HL-60 (cell line): Measurements from ENCODE around the gene CHCHD6.

Experiments
- DNase-seq, 2 experiments: peaks; one replicate each; pipeline ENCODE4 v3.0.0-alpha.2; 2010 to 2020; ENCODE audit warnings: low read depth in 1 of 2, low spot score in 1 of 2
- H3K27ac ChIP-seq: fragments of 250-450 bp; sonication (Bioruptor Pico); replicated peaks from 2 replicates; pipeline ENCODE4 v1.5.1; 2020; ENCODE audit warnings: mild to moderate bottlenecking, moderate library complexity
- H3K27me3 ChIP-seq: fragments of 250-450 bp; sonication (Bioruptor Pico); 2 replicates; pipeline ENCODE4 v1.5.1; 2021; ENCODE audit warnings: mild to moderate bottlenecking, moderate library complexity; ENCODE audit not compliant: insufficient read depth, poor library complexity, severe bottlenecking
- H3K4me3 ChIP-seq: replicated peaks from 2 replicates; pipeline ENCODE4 v1.5.1; 2011; ENCODE audit warnings: mild to moderate bottlenecking, control low read depth, low read length; ENCODE audit not compliant: insufficient read depth
- GABPA ChIP-seq: IDR thresholded peaks from 2 replicates; pipeline ENCODE4 v1.6.1; 2012; ENCODE audit warnings: low read depth
- POLR2AphosphoS5 ChIP-seq: IDR thresholded peaks from 2 replicates; pipeline ENCODE4 v1.6.1; 2012; ENCODE audit warnings: low read depth
- REST ChIP-seq: IDR thresholded peaks from 2 replicates; pipeline ENCODE4 v1.6.1; 2012; ENCODE audit warnings: low read depth; ENCODE audit not compliant: insufficient replicate concordance
- SPI1 ChIP-seq: IDR thresholded peaks from 2 replicates; pipeline ENCODE4 v1.6.1; 2012; ENCODE audit warnings: low read depth, mild to moderate bottlenecking, borderline replicate concordance
- TF ChIP-seq, protein P1 (sequence below): IDR thresholded peaks from one replicate; pipeline ENCODE4 v1.5.1; 2011; ENCODE audit warnings: low read length, control low read depth, inconsistent platforms; ENCODE audit not compliant: insufficient read depth

CHCHD6 gene

DNA sequence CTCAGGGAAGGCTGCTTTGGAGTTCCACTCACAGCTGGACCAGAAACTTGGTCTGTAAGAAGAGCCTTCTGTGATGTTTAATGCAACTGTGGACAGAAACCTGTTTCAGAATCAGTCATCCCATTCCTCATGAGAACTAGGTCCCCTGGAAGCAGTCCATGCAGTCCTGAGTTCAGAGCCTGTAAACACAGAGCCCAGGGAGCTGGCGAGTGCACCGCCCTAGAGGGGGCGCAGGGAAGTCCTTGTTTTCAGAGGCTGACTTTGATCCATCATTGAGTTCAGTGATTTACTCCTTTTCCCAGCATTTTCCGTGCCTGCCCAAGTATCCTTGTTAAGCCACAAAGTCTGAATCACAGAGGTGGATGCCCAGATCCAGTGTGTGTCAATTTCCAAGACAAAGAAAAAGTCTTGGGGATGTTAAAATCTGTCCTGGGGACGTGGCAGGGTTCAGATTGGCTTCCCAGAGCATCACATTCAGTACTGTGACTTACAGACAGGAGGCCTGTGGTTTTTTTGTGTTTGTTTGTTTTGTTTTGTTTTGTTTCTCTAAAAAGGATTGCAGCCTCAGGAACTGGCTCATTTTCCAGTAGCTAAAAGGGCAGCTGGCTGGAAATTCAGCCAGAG lies 39.3 kb upstream of the CHCHD6 start:
- H3K27ac ChIP-seq, result no peak overlapping the region
- no peak for DNase-seq
- H3K4me3 ChIP-seq, result no peak overlapping the region
- TF ChIP-seq, protein P1, sequence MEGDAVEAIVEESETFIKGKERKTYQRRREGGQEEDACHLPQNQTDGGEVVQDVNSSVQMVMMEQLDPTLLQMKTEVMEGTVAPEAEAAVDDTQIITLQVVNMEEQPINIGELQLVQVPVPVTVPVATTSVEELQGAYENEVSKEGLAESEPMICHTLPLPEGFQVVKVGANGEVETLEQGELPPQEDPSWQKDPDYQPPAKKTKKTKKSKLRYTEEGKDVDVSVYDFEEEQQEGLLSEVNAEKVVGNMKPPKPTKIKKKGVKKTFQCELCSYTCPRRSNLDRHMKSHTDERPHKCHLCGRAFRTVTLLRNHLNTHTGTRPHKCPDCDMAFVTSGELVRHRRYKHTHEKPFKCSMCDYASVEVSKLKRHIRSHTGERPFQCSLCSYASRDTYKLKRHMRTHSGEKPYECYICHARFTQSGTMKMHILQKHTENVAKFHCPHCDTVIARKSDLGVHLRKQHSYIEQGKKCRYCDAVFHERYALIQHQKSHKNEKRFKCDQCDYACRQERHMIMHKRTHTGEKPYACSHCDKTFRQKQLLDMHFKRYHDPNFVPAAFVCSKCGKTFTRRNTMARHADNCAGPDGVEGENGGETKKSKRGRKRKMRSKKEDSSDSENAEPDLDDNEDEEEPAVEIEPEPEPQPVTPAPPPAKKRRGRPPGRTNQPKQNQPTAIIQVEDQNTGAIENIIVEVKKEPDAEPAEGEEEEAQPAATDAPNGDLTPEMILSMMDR, result no peak
- no peak for TF ChIP-seq REST
- no peak for TF ChIP-seq SPI1
- no peak for TF ChIP-seq GABPA
- no peak for TF ChIP-seq POLR2AphosphoS5
- H3K27me3 ChIP-seq, result no peaks in the 10 kb centered on the region

DNA sequence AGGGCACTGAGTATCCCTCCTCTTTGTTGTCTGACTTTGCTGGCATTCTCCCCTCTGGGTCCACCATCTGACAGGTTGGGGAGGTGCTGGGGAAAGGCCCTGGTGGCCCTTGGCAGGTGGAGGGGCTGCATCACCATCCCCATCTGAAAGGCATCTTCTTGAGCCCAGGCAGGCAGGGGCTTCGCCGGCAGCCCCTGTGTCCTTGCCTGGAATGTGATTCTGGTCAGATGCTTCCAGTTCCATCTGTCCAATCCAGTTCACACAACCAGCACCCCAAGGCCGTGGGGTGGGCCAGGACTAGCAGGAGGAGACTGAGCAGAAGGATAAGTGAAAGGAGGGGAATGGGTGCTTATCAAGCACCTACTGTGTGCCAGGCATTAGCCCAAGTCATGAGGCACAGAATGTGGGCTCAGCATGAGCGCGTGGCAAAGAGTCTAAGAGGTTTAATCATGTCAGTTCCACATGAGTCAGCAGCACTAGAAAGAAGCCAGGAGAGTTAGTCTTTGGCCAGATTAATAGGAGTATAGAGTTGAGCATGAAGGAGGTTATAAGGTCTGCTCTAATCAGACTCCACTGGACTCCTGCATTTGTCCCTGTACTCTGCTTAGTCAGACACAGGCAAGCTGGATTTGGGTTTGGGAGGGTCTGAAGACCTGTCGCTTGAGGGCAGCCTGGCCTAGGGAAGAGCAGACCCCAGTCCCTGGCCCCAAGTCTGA lies 38.7 kb upstream of the CHCHD6 start:
- TF ChIP-seq REST (no peak), POLR2AphosphoS5 (no peak), SPI1 (no peak), GABPA (no peak)
- TF ChIP-seq, protein P1, result no peak
- DNase-seq, result no peak
- H3K4me3 ChIP-seq, result no peak overlapping the region
- no peak overlapping the region for H3K27ac ChIP-seq
- no peaks in the 10 kb centered on the region for H3K27me3 ChIP-seq

GRCh38 chr3:126665959-126666657 lies 37.9 kb upstream of the CHCHD6 start:
- no peak for TF ChIP-seq SPI1
- TF ChIP-seq, protein P1, result no peak
- no peak for TF ChIP-seq GABPA
- no peak for TF ChIP-seq POLR2AphosphoS5
- no peak for TF ChIP-seq REST
- no peaks in the 10 kb centered on the region for H3K27me3 ChIP-seq
- H3K27ac ChIP-seq, result no peak overlapping the region
- no peak for DNase-seq
- H3K4me3 ChIP-seq, result no peak overlapping the region
